Measurements from ENCODE around the gene CLDN2.
"Not testable (repeated sequence)": the region's sequence is repeated elsewhere in the genome, so short reads cannot be mapped to it uniquely, and the experiment has no call there.

CLDN2 gene

GRCh38 chrX:106919932-106920452 lies at the start of gene CLDN2:
CLDN2 (plus strand) TSS chrX:106920402; CDS start chrX:106928229, 7,827 bp downstream.
- DNase-seq (ENCODE audit: low read depth) = no peak

GRCh38 chrX:106872796-106873195 lies 47.4 kb upstream of the CLDN2 start:
- DNase-seq (ENCODE audit: low read depth) = not testable (repeated sequence)

DNA sequence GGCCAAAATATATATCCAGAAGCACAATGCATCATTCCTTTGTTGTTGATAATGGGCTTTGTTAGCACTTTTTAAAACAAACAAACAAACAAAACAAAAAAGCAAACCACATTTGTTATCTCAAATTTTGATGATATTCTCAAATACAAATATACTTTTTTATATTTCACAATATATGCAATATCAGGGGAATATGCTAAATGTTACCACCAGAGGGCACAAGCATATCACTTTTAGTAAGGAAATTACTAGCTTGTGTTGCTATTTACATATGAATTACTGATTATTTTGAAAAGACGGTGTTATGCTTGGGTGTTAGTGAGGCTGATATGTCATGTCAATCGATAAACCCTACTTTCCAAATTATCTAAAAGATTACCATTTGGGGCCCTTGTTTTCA lies 46.1 kb upstream of the CLDN2 start:
- no peak for DNase-seq (ENCODE audit: low read depth)

GRCh38 chrX:106875151-106875550 lies 45.1 kb upstream of the CLDN2 start:
- no peak for DNase-seq (ENCODE audit: low read depth)

- DNase-seq (ENCODE audit: low read depth) = no peak
Observed at GRCh38 chrX:106889468-106889867, 30.7 kb upstream of the CLDN2 start.

DNA sequence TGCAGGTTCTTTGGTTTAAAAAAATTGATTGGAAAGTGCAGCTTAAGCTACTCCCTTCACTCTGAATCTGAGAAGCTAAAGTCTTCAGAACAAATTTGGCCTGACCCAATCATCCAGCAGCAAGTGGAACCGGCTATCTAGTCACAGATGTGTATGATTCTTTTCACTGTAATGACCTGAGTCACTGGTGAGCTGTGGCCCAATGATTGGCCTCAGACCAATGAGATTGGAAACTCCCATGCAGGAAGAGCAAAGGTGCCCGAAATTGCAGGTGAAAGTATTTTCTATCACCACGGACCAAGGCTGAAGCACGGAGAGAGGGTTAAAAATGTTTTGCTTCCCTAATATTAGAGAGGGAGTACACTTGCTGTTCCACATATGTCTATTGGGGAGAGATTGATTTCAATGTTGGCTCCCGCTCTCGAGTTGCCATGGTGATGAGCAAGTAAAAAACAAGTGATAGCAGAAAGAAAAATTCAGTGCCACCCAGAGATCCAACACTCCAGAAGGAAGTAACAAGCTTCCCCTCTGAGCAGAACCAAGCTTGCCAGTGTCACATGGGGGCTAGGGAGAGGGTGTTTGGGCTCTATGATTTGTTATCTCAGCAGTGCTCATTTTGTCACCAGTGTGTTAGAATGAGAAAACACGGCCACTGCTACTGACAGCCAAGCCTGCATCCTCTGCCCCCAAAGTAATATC lies 28.3 kb upstream of the CLDN2 start:
- no peak for DNase-seq (ENCODE audit: low read depth)

DNA sequence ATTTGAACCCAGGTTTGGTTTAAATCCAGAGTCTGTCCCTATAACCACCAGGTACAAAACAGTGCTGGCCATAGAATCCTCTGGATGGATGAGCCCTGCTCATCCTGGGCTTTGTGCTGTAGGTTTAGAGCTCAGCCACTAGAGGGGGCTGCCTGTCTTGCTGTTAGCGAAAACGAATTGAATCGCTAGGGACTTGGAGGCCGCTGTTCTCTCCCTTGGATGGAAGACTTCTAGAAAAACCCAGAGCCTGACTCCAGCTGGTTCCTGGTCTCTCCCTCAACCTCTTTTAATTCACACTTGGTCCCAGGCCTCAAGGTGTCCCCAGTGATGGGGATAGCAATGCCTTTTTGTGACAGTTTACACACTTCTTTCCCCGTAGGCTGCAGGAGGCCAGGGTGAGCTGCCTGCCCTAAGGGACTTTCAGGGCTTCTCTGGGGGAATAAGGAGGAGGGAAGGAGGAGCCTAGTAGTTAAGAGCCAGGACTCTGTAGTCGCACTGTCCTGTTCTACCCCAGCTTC lies 25.8 kb upstream of the CLDN2 start:
- peak; percentile 42 for DNase-seq (ENCODE audit: low read depth)

DNA sequence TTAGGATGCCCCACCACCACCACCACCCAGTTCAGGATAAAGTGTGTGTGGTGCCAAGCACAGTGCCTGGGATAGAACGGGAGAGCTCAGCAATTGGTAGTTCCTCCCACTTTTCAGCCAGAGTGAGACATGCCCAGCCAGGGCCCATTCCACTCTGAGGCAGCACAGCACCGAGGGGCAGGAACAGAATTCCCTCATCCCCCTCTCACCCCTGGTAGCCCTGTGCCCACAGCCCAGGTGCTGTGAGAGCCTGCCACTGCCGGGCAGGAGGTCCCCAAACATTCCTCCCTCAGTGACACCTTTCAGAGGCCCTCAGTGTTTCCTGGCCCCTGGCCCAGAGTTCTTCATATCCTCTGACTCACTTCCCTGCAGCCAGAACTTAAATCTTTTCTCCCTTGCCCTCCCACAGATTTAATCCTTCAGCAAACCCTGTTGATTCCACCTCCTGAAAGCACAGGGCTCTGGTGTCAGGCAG lies 25.2 kb upstream of the CLDN2 start:
- DNase-seq (ENCODE audit: low read depth) = peak; percentile 38

DNA sequence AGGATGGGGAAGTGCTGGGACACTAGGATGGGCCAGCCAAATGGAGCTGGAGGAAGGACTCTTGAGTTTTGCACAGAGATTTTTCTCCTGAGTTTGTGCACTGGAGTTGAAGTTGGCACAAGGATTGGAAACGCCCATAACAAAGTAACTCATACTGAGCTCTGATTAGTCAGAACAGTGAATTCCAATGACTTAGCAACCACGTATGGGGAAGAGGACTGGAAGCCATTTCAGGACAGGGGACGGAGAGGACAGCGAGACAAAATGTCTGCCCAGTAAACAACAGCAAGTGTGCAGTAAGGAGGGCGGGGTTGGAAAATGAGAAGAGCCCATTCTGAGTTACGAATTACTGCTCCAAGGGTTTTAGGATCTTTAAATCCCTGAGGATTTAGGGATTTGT lies 22.9 kb upstream of the CLDN2 start:
- no peak for DNase-seq (ENCODE audit: low read depth)

GRCh38 chrX:106898462-106898861 lies 21.7 kb upstream of the CLDN2 start:
- no peak for DNase-seq (ENCODE audit: low read depth)

DNA sequence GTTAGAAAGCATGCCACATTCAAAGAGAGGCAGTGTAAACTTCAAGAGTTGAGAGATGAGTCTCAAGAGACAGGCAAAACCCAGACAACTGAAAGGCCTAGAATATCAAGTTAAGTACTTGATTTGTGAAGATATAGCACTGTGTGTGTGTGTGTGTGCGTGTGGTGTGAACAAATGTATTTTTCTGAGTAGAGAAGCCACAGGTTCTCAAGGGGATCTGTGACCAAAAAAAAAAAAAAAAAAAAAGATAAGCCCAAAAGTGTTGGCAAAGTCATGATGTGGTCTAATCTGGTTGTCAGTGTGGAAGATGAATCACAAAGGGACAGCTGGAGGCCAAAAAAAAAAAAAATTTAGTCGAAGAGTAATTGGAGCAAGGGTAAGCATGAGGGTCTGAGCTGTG lies 20.9 kb upstream of the CLDN2 start:
- no peak for DNase-seq (ENCODE audit: low read depth)

DNA sequence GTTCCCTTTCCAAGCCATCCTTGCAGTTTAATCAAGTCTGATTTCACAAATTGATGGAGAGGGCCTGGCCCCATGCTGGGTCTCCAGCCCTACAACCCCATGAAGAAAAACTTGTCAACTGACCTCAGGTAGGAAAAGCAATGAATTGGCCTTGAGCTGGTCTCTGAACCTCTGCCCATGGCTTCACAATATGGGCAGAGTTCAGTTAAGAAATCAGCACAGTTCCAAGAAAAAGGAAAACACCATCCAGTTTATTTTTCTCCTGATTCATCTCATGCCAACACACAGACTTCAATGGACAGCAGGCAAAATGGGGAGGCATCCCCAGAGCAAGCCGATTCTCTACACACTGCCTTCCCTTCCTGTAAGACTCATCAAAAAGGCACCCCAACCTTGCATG lies 20.4 kb upstream of the CLDN2 start:
- DNase-seq (ENCODE audit: low read depth) = no peak

DNA sequence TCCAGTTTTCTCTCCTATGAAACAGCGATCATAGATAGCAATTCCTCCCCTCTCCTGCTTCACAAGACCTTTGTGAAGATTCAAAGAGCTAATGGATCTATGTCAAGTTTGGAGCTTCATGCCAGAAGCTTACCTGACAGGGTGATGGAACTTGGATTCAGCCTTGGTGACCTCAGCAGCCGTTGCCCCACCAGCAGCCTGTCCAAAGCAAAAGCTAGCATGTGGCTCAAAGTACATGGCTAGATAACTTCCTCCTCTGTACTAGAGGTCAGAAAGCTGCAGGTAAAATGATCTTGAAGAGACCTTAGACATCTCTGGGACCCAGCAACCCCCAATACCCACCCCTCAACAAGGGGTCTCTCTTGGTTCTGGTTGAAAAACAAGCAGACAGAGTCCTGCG lies 18.9 kb upstream of the CLDN2 start:
- DNase-seq (ENCODE audit: low read depth) = no peak

DNA sequence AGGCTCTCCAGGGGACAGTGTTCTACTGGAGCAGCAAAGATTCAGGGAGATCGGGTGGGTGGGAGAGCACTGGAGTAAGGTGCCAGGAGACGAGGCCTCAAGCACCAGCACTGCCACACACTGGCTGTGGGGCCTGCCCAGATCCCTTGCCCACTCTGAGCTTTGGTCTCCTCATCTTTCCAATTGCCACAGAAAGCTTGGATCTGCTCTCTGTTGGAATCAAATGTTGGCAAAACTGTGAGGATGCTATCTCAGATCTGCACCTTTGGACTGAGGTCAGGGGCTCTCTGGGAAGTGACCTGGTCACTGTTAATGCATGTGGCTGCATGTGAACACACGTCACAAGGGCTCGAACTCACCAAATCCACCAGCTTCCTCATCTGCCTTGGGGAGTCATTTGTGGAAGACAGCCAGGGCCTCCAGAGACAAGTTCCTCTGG lies 18.4 kb upstream of the CLDN2 start:
- DNase-seq (ENCODE audit: low read depth) = no peak

DNA sequence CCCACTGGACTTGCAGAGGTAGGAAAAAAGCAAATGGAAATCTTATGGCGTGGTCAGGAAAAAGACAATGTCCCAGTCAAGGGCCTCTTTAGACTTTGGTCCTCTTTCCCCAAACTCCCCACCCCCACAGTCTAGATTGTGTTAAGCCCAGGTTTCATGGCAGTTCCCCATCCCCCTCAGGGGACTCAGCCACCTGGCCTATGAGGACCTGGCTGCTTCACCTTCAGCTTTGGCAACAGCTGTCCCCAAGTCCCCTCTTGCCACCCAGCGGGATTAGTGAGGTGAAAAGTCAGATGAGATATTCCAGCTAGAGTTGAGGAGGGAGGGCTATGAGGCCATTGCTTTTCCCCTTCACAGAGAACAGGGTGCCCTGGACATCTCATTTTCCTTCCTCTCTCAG lies 17.5 kb upstream of the CLDN2 start:
- no peak for DNase-seq (ENCODE audit: low read depth)

DNA sequence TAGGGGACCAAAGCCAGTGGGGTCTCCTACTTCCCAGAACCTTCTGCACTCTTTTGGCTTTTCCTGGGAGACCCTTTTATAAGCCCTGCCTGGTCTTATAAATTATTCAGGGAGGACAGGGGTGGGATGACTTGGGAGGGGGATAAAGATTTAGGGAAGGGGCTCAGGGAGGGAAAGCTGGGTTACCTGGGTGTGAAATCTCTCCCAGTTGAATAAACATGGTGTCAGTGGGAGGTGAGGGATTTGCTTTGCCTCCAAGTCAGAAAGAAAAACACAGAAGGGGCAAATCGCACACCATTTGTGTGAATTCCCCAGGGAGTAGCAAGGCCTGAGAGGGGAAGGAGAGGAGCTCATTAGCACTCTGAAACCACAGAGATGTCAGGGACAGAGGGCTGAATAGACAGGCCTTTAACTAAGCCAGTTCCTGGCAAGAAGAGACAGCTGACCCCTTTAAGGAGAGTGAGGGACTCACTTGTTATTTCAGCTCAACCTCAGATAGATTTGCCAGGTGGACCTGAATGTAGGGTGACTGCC lies 16.8 kb upstream of the CLDN2 start, which contains the start of gene RIPPLY1:
RIPPLY1 (minus strand) TSS at position 51 of the 534 bp plus-strand sequence. CDS start 54 bp downstream, outside the sequence.
- no peak for DNase-seq (ENCODE audit: low read depth)

DNA sequence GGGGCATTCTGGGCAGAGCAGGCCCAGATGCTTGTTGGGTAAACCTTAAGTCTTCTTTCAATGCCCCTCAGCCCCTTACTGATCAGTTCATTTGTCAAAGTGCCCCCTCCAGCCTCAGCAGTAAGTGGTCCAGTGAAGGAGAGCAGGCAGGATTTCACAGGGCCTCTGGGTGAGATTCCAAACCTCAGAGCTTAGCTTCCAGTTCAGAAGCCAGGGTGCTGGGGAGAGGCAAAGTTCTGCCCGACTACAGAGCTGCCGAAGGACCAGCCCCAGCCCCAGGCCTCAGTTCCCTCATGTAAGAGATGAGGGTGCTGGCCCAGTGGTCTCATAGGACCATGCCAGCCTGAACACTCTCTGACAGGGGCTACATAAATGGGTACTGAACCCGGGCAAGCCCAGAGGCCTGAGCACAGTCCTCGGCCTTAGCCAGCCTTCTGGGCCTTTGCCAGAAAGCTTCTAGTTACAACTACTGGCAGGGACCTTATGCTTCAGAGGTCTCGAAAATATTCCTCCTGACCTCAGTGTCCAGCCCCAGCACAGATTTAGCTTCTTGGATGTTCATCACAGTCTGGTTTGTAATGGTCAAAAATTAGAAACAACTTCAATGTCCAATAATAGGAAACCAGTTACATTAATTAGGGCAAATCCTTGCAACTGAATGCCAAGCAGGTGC lies 16.2 kb upstream of the CLDN2 start:
- no peak for DNase-seq (ENCODE audit: low read depth)

- DNase-seq (ENCODE audit: low read depth) = no peak
Observed at GRCh38 chrX:106905064-106905708, 15.0 kb upstream of the CLDN2 start.

DNA sequence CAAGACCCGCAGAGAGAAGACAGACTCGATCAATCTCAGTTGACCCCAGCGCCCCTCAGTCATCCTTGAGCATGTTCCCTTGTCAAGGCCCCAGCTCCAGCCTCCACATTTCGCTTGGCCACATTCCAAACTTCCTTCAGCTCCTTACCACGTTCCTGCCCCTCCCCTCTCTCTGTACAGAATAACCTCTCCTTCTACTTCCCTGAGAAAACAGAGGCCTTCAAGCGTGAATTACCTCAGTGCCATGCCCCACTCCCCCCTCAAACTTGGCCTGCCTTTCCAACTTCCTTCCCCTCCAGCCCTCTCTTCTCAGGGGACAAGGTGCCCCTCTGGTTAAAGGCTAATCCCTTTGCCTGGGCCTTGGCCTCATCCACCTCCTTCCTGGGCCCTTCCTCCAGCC lies 13.8 kb upstream of the CLDN2 start:
- no peak for DNase-seq (ENCODE audit: low read depth)

DNA sequence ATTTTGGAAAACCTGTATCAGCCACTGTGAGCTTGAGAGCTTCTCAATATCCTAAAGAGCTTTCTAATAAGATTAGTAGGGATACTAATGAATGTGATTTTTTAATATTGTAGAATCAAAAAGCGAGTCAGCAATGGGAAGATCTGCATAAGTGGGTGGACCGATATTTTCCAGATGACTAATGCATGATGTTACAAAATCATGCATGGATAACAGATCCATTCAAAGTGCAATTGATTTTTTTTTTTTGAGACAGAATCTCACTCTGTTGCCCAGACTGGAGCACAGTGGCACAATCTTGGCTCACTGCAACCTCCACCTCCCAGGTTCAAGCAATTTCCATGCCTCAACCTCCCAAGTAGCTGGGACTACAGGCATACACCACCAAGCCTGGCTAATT lies 7.3 kb upstream of the CLDN2 start:
- no peak for DNase-seq (ENCODE audit: low read depth)

GRCh38 chrX:106917830-106918500 lies 2.2 kb upstream of the CLDN2 start:
- no peak for DNase-seq (ENCODE audit: low read depth)

DNA sequence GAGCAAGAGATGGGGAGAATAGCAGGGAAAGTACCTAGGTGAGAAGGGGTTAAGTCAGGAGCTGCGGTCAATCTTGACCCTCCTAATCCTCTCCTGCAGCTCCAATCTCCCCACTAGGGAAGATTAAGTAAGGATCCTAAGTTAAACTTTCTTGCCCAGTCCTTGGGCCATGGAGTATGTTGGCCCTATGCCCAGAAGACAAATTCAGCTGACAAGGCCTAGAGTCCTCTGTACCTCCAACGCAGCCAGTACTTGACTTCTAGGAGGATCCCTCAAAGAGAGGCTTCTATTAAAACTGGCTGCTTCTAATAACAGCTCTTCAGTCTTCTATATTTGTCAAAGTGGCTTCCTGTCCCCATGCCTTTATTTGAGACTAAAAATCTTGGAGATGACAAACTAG lies 1.4 kb downstream of the CLDN2 start:
- DNase-seq (ENCODE audit: low read depth) = no peak
